NCI-H2196 (cell line): ENCODE results near the gene ENOPH1.

Experiments
- DNase-seq: peaks from one replicate; lab custom pipeline; 2025; ENCODE audit not compliant: unreplicated experiment; lab: John Stamatoyannopoulos, UW

The ENOPH1 gene

GRCh38 chr4:82508806-82509428 lies 78.5 kb downstream of the ENOPH1 start:
- peak; percentile 10 for DNase-seq

- no peak for DNase-seq
These were observed 79.8 kb downstream of the ENOPH1 start for GRCh38 chr4:82510216-82510615.
